ENCODE data around the gene GIGYF2. TPM values are rescaled to one million over a fixed set of nuclear protein-coding genes. Genes with fewer than 3 reads are reported as not detected.

Gene GIGYF2
- total RNA-seq, 1 experiment from 2014 or later = 55.3 TPM

DNA sequence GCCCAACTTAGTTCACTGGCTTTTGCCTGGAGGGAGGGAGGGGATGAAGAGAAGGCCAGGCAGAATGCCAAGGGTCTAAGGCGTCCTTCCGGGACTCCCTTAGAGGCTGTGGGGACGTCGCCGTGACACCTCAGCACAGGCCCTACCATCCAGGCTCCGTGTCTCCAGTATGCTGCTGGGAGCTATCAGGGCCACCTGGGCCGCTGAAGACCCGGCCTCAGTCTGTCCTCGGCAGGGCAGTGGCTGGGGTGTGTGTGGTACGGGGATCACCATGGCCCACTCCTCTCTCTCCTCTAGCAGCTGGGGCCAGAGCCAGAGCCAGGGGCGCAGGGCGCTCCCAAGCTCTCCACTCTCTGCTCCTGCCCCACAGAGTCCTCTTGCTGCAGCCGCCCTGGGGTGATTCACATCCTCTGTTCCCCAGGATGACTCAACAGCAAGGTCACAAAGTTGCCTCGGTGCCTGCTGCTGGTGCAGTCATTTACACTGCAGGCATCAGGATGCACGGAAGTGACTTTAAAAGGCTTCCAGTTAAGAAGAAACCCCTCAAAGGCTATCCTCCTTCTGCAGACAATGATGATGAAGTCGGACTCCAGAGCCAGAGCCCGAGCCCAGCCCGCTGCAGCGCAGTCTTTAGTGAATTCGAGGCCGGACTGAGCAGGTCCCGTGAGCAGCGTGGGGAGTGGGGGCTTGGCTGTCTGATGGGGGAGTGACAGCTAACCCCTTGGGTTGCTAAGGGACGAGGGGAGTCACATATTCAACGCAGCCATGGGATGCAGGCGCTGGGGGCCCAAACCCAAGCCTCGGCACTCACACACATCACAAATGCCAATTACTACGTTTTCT lies 204.8 kb downstream of the GIGYF2 start:
- peak overlapping the region; percentile 38 for H3K4me2 ChIP-seq (ENCODE audit: insufficient read depth, insufficient read length, low read length)

More for the DNA sequence above, 204.8 kb downstream of the GIGYF2 start:
- Histone ChIP-seq H3K9me3 (ENCODE audit: control insufficient read depth, low read depth, low read length) (no peaks in the 10 kb centered on the region), H2AFZ (ENCODE audit: low read length) (no peak overlapping the region), H2BK20ac (ENCODE audit: low read depth, low read length, poor library complexity, severe bottlenecking) (no peak overlapping the region), H3K14ac (ENCODE audit: insufficient read depth, low read length) (peak overlapping the region; percentile 20), H2BK5ac (ENCODE audit: insufficient read length, low read length) (no peak overlapping the region), H3K27ac (ENCODE audit: insufficient read length, low read depth, low read length) (no peak overlapping the region), H3K79me2 (ENCODE audit: insufficient read depth, low read length) (no peaks in the 10 kb centered on the region), H4K8ac (replicated peaks; ENCODE audit: insufficient read length, low read depth, low read length) (no peak overlapping the region), H4K91ac (ENCODE audit: insufficient read length, low read depth, low read length) (no peak overlapping the region), H3T11ph (ENCODE audit: low read length) (no peak overlapping the region), H4K5ac (ENCODE audit: insufficient read length, low read depth, low read length) (no peak overlapping the region), H3K4me1 (ENCODE audit: insufficient read depth, low read length) (no peaks in the 10 kb centered on the region; the same call in 1 of the 2 replicates), H3K9ac (ENCODE audit: extremely low read depth, insufficient read length, low read length) (no peak overlapping the region), H3K18ac (ENCODE audit: insufficient read length, low read depth, low read length) (no peak overlapping the region), H3K23me2 (ENCODE audit: insufficient read length, low read depth, low read length, poor library complexity, severe bottlenecking) (no peaks in the 10 kb centered on the region), H3K27me3 (ENCODE audit: insufficient read depth, low read length) (peaks cover 11% of the 10 kb centered on the region; the same call in 1 of the 2 replicates), H3K79me1 (ENCODE audit: insufficient read depth, low read depth, low read length, poor library complexity, severe bottlenecking) (no peaks in the 10 kb centered on the region), H2BK12ac (ENCODE audit: insufficient read length, low read depth, low read length) (no peak overlapping the region), H2BK15ac (ENCODE audit: low read depth, low read length) (no peak overlapping the region), H3K23ac (ENCODE audit: insufficient read length, low read depth, low read length) (no peak overlapping the region), H3K56ac (ENCODE audit: insufficient read length, low read depth, low read length) (no peak overlapping the region), H2BK120ac (ENCODE audit: low read depth, low read length, poor library complexity, severe bottlenecking) (no peak overlapping the region), H2AK5ac (ENCODE audit: insufficient read length, low read length) (no peak overlapping the region), H4K20me1 (ENCODE audit: control insufficient read depth, insufficient read depth, insufficient read length) (no peaks in the 10 kb centered on the region), H3K4ac (ENCODE audit: low read depth, low read length) (no peak overlapping the region)
- DNase-seq = peak; percentile 37
- H3K4me3 Mint-ChIP-seq = no peak overlapping the region
- peaks cover 5 to 11% of the 10 kb centered on the region in 2 experiments for H3K4me1 Mint-ChIP-seq
- peaks cover 2% of the 10 kb centered on the region for H3K27me3 Mint-ChIP-seq (ENCODE audit: low read depth)
- TF ChIP-seq, protein P1, sequence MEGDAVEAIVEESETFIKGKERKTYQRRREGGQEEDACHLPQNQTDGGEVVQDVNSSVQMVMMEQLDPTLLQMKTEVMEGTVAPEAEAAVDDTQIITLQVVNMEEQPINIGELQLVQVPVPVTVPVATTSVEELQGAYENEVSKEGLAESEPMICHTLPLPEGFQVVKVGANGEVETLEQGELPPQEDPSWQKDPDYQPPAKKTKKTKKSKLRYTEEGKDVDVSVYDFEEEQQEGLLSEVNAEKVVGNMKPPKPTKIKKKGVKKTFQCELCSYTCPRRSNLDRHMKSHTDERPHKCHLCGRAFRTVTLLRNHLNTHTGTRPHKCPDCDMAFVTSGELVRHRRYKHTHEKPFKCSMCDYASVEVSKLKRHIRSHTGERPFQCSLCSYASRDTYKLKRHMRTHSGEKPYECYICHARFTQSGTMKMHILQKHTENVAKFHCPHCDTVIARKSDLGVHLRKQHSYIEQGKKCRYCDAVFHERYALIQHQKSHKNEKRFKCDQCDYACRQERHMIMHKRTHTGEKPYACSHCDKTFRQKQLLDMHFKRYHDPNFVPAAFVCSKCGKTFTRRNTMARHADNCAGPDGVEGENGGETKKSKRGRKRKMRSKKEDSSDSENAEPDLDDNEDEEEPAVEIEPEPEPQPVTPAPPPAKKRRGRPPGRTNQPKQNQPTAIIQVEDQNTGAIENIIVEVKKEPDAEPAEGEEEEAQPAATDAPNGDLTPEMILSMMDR (conservative IDR thresholded peaks at IDR 0.05) = no peak
- whole genome bisulfite sequencing (ENCODE audit: extremely low coverage, insufficient read length, low lambda C conversion rate) = no CpG with 5 or more reads among the region's 28 CpGs
- no peak overlapping the region for H3K27ac Mint-ChIP-seq
- no peaks in the 10 kb centered on the region; a peak in 2 of 7 replicates for H3K36me3 Mint-ChIP-seq (ENCODE audit: insufficient read depth in 1 of 3, low read depth in 3 of 3)
- H3K9me3 Mint-ChIP-seq = peaks cover 2 to 9% of the 10 kb centered on the region in 2 experiments; a peak in 3 of 5 replicates

Measured in H9 (cell line).